SU-DHL-6 (cell line): ENCODE measurements around the gene ACTN4.
"Not testable (repeated sequence)": the region's sequence is repeated elsewhere in the genome, so short reads cannot be mapped to it uniquely, and the experiment has no call there.

Experiments used
- H2AFZ ChIP-seq: fragments of 200-600 bp; sonication (generic); 2 replicates; pipeline ENCODE4 v1.6.1; 2014; ENCODE audit warnings: low read depth, mild to moderate bottlenecking, moderate library complexity, mixed read lengths, antibody characterized with exemption, low read length; ENCODE audit not compliant: severe bottlenecking
- H3F3A ChIP-seq: fragments of 200-600 bp; shearing (Covaris generic); 2 replicates; pipeline ENCODE4 v1.6.0; 2016; ENCODE audit warnings: antibody characterized with exemption, mild to moderate bottlenecking; ENCODE audit not compliant: insufficient read depth
- H3K27ac ChIP-seq: fragments of 200-600 bp; sonication (generic); 2 replicates; pipeline ENCODE4 v1.5.1; 2016; ENCODE audit warnings: low read depth, mild to moderate bottlenecking, low read length, moderate library complexity, mixed read lengths
- H3K27me3 ChIP-seq: fragments of 200-600 bp; sonication (generic), shearing (Covaris generic); 2 replicates; pipeline ENCODE4 v1.6.0; 2014; ENCODE audit warnings: mild to moderate bottlenecking, low read length
- H3K36me3 ChIP-seq: fragments of 200-600 bp; sonication (generic); 2 replicates; pipeline ENCODE4 v1.6.1; 2014; ENCODE audit warnings: mild to moderate bottlenecking, low read length, mixed read lengths
- H3K4me2 ChIP-seq: fragments of 300-600, 200-600 bp; shearing (Covaris generic), sonication (generic); 2 replicates; pipeline ENCODE4 v1.6.0; 2014; ENCODE audit warnings: low read length, low read depth, mild to moderate bottlenecking; ENCODE audit not compliant: poor library complexity, severe bottlenecking
- H3K4me3 ChIP-seq: fragments of 200-600 bp; sonication (generic); 2 replicates; pipeline ENCODE4 v1.5.1; 2014; ENCODE audit warnings: antibody characterized with exemption, low read length, mild to moderate bottlenecking, mixed read lengths; ENCODE audit not compliant: insufficient read depth, poor library complexity, severe bottlenecking
- H3K79me2 ChIP-seq: fragments of 200-600 bp; sonication (generic); 2 replicates; pipeline ENCODE4 v1.6.1; 2014; ENCODE audit warnings: mild to moderate bottlenecking, low read length, moderate library complexity; ENCODE audit not compliant: insufficient read depth
- H3K9ac ChIP-seq: fragments of 200-600 bp; sonication (generic); 2 replicates; pipeline ENCODE4 v1.7.0; 2014; ENCODE audit warnings: mild to moderate bottlenecking, low read length
- H3K9me2 ChIP-seq: fragments of 200-600 bp; sonication (generic); replicated peaks from 2 replicates; pipeline ENCODE4 v1.6.1; 2014; ENCODE audit warnings: low read length; ENCODE audit not compliant: insufficient read depth
- H3K9me3 ChIP-seq: fragments of 200-600 bp; sonication (generic); 2 replicates; pipeline ENCODE4 v1.6.1; 2014; ENCODE audit warnings: low read length, mixed read lengths; ENCODE audit not compliant: insufficient read depth
- H4K20me1 ChIP-seq: fragments of 200-600 bp; sonication (generic); 2 replicates; pipeline ENCODE4 v1.6.1; 2014; ENCODE audit warnings: low read depth, mild to moderate bottlenecking, antibody characterized with exemption, low read length, moderate library complexity, mixed read lengths
- EZH2phosphoT487 ChIP-seq: fragments of 200-600 bp; sonication (generic), shearing (Covaris generic); conservative IDR thresholded peaks from 2 replicates; pipeline ENCODE4 v1.6.1; 2018; ENCODE audit warnings: mild to moderate bottlenecking, antibody characterized with exemption, low read length, moderate library complexity, mixed read lengths
- TF ChIP-seq, protein P1 (sequence below): fragments of 200-600 bp; sonication (generic); IDR thresholded peaks from one replicate; pipeline ENCODE4 v1.5.1; 2017; ENCODE audit warnings: antibody characterized with exemption, mild to moderate bottlenecking, low read length, moderate library complexity; ENCODE audit not compliant: insufficient read depth, poor library complexity, severe bottlenecking

The ACTN4 gene

DNA sequence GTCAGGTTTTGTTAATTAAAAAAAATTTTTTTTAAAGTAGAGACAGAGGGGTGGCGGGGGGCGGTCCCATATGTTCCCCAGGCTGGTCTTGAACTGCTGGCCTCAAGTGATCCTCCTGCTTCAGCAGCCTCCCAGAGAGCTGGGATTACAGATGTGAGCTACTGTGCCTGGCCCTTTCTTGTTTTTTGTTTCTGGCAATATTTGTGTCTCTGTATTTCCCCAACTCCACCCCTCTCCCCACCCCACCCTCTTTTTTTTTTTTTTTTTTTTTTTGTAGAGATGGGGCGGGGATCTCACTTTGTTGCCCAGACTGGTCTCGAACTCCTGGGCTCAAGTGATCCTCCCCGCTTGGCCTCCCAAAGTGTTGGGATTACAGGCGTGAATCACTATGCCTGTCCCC lies 97.4 kb downstream of the ACTN4 start:
- no peaks in the 10 kb centered on the region for H4K20me1 ChIP-seq
- H3K27me3 ChIP-seq = no peaks in the 10 kb centered on the region
- no peak overlapping the region for H3K9ac ChIP-seq
- no peaks in the 10 kb centered on the region for H3K9me3 ChIP-seq
- no peaks in the 10 kb centered on the region for H3K79me2 ChIP-seq
- H2AFZ ChIP-seq = no peak overlapping the region
- H3K36me3 ChIP-seq = no peaks in the 10 kb centered on the region
- TF ChIP-seq EZH2phosphoT487 = no peak
- TF ChIP-seq, protein P1, sequence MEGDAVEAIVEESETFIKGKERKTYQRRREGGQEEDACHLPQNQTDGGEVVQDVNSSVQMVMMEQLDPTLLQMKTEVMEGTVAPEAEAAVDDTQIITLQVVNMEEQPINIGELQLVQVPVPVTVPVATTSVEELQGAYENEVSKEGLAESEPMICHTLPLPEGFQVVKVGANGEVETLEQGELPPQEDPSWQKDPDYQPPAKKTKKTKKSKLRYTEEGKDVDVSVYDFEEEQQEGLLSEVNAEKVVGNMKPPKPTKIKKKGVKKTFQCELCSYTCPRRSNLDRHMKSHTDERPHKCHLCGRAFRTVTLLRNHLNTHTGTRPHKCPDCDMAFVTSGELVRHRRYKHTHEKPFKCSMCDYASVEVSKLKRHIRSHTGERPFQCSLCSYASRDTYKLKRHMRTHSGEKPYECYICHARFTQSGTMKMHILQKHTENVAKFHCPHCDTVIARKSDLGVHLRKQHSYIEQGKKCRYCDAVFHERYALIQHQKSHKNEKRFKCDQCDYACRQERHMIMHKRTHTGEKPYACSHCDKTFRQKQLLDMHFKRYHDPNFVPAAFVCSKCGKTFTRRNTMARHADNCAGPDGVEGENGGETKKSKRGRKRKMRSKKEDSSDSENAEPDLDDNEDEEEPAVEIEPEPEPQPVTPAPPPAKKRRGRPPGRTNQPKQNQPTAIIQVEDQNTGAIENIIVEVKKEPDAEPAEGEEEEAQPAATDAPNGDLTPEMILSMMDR = no peak
- H3K4me3 ChIP-seq = no peak overlapping the region
- no peak overlapping the region for H3K4me2 ChIP-seq
- H3K9me2 ChIP-seq = no peaks in the 10 kb centered on the region
- no peaks in the 10 kb centered on the region for H3F3A ChIP-seq
- H3K27ac ChIP-seq = no peak overlapping the region

DNA sequence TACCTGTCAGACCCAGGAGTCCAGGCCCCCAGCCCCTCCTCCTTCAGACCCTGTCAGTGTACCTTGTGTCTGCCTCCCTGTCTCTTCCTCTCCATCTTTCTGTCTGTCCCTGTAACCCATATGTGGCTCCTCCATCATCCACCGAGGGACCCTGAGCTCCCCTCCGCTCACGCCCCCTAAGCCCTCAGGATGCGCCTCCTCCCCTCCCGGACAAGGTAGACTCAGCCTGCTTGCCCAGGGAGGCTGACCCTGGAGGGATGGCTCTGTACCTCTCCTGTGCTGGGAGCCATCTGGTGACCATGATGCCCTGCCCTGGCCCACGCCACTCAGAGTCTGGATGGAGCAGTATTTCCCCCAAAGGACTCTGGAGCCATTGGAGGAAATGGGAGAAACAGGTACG lies 97.9 kb downstream of the ACTN4 start:
- Histone ChIP-seq H3K9me3 (no peaks in the 10 kb centered on the region), H2AFZ (no peak overlapping the region), H3K27me3 (no peaks in the 10 kb centered on the region), H3F3A (no peaks in the 10 kb centered on the region), H3K27ac (no peak overlapping the region), H3K9ac (no peak overlapping the region), H4K20me1 (no peaks in the 10 kb centered on the region), H3K79me2 (no peaks in the 10 kb centered on the region), H3K4me3 (no peak overlapping the region), H3K9me2 (no peaks in the 10 kb centered on the region), H3K36me3 (no peaks in the 10 kb centered on the region), H3K4me2 (no peak overlapping the region)
- no peak for TF ChIP-seq EZH2phosphoT487
- TF ChIP-seq, protein P1 = no peak

DNA sequence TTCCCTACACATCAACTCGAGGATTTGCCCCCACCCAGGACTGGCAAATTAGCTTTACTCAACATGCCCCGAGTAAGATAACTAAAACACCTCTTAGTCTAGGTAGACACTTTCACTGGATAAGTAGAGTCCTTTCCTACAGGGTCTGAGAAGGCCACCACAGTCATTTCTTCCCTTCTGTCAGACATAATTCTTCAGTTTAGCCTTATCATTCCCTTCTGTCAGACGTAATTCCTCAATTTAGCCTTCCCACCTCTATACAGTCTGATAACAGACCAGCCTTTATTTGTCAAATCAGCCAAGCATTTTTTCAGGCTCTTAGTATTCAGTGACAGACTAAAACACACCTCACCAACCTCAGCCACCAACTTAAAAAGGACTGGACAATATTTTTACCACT lies 106.3 kb downstream of the ACTN4 start:
- not testable (repeated sequence) for H3K9me3 ChIP-seq, H3K27me3 ChIP-seq, H2AFZ ChIP-seq, H3K4me3 ChIP-seq, H3K79me2 ChIP-seq, H4K20me1 ChIP-seq, H3K27ac ChIP-seq, H3K9me2 ChIP-seq, H3K4me2 ChIP-seq, H3F3A ChIP-seq, H3K36me3 ChIP-seq, H3K9ac ChIP-seq

GRCh38 chr19:38754196-38754595 lies 106.7 kb downstream of the ACTN4 start:
- H3K27me3 ChIP-seq, H2AFZ ChIP-seq, H3K4me3 ChIP-seq, H3K36me3 ChIP-seq, H3K27ac ChIP-seq, H3K4me2 ChIP-seq, H3K79me2 ChIP-seq, H3K9me3 ChIP-seq, H3K9ac ChIP-seq, H3F3A ChIP-seq, H4K20me1 ChIP-seq, H3K9me2 ChIP-seq: not testable (repeated sequence)
